ENCODE results near the gene MAP1B.

The MAP1B gene

GRCh38 chr5:72125271-72125940 lies 18.1 kb downstream of the MAP1B start:
- no peak for DNase-seq (ENCODE audit: low read depth)
- no peak for TF ChIP-seq CTCF (conservative IDR thresholded peaks at IDR 0.05; ENCODE audit: control insufficient read depth, insufficient read depth, low read depth, low read length)
- no peak overlapping the region for H3K4me3 ChIP-seq (ENCODE audit: control insufficient read depth, low read depth, low read length)

GRCh38 chr5:72125941-72126620 lies 18.8 kb downstream of the MAP1B start:
- TF ChIP-seq CTCF (conservative IDR thresholded peaks at IDR 0.05; ENCODE audit: control insufficient read depth, insufficient read depth, low read depth, low read length): no peak
- no peak overlapping the region for H3K4me3 ChIP-seq (ENCODE audit: control insufficient read depth, low read depth, low read length)

GRCh38 chr5:72126796-72127195 lies 19.5 kb downstream of the MAP1B start:
- no peak overlapping the region for H3K4me3 ChIP-seq (ENCODE audit: control insufficient read depth, low read depth, low read length)
- peak; percentile 47 for DNase-seq (ENCODE audit: low read depth)
- no peak for TF ChIP-seq CTCF (conservative IDR thresholded peaks at IDR 0.05; ENCODE audit: control insufficient read depth, insufficient read depth, low read depth, low read length)

More at GRCh38 chr5:72125941-72126620, 18.8 kb downstream of the MAP1B start:
- no peak for DNase-seq (ENCODE audit: low read depth)

- no peak overlapping the region for H3K4me3 ChIP-seq (ENCODE audit: control insufficient read depth, low read depth, low read length)
- no peak for TF ChIP-seq CTCF (conservative IDR thresholded peaks at IDR 0.05; ENCODE audit: control insufficient read depth, insufficient read depth, low read depth, low read length)
- no peak for DNase-seq (ENCODE audit: low read depth)
Observed at GRCh38 chr5:72129725-72130124, 22.4 kb downstream of the MAP1B start.

GRCh38 chr5:72130351-72130761 lies 23.1 kb downstream of the MAP1B start:
- no peak for TF ChIP-seq CTCF (conservative IDR thresholded peaks at IDR 0.05; ENCODE audit: control insufficient read depth, insufficient read depth, low read depth, low read length)
- DNase-seq (ENCODE audit: low read depth): peak; percentile 64
- H3K4me3 ChIP-seq (ENCODE audit: control insufficient read depth, low read depth, low read length): no peak overlapping the region

GRCh38 chr5:72133212-72133990 lies 26.1 kb downstream of the MAP1B start:
- TF ChIP-seq CTCF (conservative IDR thresholded peaks at IDR 0.05; ENCODE audit: control insufficient read depth, insufficient read depth, low read depth, low read length): no peak
- DNase-seq (ENCODE audit: low read depth): peak; percentile 81
- H3K4me3 ChIP-seq (ENCODE audit: control insufficient read depth, low read depth, low read length): no peak overlapping the region
